ENCODE data around the gene PRUNE2.

GRCh38 chr9:76798527-76798926 is 107.4 kb downstream of the PRUNE2 start:
- no peak for TF ChIP-seq HDAC2 (IDR thresholded peaks at IDR 0.05; ENCODE audit: borderline replicate concordance in 1 of 2, low read depth in 2 of 2, low read length in 2 of 2)
- no peak for TF ChIP-seq SUZ12 (IDR thresholded peaks at IDR 0.05; ENCODE audit: low read length)
- no peak for TF ChIP-seq SP2 (IDR thresholded peaks at IDR 0.05; ENCODE audit: low read length)
- no peak for TF ChIP-seq MAFK (IDR thresholded peaks at IDR 0.05; ENCODE audit: low read depth, low read length)

All from H1 (cell line).